ENCODE measurements around the gene KCNA10.
"Not testable (repeated sequence)": the region's sequence is repeated elsewhere in the genome, so short reads cannot be mapped to it uniquely, and the experiment has no call there.

Gene KCNA10

DNA sequence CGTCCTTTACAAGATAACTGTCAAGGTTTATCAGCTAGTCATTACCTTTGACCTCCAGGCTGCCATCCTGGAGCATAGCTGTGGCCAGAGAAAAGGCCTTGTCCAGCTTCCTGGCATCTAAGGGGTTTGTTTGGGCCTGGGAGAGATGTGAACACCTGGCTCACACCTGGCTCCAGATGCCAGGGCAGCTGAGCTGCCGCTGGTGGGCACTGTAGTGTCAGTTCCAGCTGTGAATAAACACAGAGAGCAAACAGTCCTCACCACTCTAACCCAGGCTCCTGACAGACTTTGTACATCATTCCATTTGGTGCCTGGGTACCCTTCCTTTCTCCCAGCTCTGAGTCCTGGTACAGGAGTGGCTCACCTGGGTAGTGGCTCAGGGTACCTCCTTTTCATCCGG, 14.3 kb upstream of the KCNA10 start:
- FAIRE-seq, result no peak

DNA sequence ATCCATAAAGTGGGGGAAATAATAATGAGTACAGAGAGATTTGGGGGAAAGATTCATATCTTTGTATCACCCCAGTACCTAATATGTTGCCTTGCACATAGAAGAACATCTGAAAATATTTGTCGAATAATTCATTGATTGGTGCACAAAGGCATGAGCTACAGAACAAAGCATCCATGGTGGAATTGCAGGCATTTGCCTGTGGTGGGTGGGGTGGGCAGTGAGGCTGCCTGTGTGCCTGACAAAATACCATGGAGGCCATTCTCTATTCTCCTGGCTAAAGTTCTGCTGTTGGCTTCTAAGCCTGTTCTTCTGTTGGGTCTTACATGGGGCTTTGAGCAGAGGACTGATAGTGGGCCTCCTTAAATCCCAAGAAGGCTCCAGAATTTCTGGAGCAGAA, 10.0 kb upstream of the KCNA10 start:
- FAIRE-seq, result no peak

DNA sequence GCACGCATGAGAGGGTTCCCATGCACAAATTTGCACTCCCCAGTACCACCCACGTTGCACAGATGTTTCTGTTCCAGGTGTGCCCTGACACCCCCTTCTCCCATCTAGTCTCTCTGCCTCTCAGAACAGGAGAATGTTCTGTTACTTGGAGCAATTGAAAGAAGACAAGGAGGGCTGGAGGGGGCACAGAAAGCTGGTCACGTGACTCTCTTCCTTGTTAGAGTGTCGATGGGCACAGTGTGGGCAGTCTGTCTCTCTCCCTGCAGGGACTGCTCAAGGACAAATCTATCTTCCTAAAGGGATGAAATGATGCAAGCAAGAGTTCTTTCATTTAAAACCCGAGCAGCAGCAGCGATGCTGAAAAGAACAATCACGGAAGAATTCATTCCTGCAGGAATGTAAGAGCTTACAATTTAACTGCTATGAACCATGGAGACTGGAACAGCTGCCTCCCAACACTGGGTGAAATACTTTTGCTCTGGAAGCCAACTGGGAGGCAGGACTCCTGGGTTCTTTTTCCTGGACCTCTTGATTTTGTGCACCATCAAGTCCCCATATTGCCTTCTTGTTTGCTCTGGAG, 7.3 kb upstream of the KCNA10 start:
- no peak for FAIRE-seq

DNA sequence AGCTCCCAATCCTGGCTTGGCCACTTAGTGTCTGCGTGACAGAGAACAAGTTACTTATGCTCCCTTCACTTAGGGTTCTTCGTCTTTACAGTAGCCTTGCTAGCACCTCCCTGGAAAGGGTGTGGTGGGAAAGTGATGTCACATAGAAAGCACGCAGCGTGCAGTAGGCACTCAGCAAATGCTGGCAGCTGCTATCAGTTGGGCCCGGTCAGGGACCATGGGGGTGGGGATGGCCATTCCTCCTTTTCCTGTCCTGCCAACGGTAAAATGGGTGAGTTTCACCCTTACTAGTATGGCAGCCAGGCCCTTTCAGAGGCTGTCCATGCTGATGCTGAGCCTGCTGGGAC, 6.2 kb upstream of the KCNA10 start:
- no peak for FAIRE-seq

DNA sequence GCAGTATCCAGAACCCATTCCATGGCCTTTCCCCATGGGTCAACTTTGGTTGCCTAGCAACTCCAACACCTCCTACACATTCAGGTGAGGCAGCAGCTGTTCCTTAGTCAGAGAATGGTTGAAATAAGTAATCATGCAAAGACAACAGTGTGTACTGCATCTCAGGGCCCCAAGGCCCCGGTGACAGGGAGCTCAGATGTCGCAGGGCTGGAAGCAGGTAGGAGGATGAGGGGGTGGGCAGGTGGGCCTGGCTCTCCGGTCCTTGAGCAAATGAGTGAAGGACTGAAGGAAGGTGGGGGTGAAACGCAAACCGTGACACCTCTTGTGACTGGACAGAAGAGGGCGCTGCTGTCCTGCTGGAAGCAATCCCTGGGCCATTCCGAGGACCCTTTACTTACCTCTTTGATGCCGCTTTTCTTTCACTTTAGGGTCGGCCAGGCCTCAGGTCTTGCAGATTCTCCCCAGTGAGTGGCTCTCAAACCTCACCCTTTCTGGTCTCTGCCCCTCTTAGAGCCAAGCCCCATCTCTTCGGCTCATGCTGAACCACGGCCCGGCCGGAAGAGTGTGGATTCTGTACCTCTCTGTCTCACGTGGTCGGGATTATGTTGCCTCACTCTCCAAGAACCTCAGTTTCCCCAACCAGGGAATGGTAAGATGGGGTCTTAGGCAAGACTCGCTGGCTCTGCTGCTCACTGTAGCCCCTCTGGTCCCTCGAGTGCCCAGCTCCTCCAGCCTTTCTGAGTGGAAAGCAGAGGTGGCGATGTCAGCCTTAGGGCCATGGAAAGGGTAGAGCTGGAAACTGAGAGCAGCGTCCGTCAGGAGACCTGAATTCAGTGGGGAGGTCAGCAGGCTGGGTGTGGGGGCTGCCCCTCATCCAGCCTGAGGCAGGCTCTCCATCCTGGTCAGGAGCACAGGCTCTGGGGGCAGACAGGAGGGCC, 5.6 kb upstream of the KCNA10 start:
- no peak for FAIRE-seq

DNA sequence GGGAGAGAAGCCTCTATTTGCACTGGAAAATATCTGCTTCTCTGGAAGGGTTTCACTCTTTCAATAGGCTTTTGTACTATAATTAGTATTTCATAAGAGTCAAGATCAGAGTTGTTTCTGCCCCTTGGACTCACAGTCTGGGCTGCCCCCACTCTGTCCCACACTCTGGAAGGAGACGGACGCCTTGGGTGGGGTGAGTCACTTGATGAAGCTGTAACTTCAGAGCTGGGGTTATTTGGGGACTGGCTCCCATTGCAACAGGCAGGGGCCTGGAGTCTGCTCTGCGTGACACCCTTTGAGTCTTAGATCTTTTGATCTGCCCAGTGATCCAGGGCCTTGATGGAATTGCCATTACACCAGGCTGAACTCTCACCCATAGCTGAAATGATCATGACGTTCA, 4.0 kb upstream of the KCNA10 start:
- FAIRE-seq, result no peak

DNA sequence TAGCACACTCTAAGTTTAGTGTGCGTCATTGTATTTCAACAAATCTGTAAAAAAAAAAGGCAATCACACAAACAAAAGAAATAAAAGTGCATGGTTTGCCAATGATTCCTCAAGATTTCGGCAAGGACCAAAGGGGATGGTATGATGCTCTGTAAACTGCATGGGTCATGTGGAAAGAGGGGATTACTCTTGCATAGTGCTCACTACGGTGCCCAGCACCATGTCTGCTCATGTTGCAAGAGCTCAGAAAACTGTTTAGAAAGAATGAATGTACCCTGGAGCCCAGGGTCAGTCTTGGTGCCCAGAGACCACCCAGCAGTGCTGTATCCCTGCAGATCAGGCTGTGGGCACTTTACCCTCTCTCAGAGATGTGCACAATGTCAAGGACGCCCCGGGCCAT, 3.6 kb upstream of the KCNA10 start:
- no peak for FAIRE-seq

DNA sequence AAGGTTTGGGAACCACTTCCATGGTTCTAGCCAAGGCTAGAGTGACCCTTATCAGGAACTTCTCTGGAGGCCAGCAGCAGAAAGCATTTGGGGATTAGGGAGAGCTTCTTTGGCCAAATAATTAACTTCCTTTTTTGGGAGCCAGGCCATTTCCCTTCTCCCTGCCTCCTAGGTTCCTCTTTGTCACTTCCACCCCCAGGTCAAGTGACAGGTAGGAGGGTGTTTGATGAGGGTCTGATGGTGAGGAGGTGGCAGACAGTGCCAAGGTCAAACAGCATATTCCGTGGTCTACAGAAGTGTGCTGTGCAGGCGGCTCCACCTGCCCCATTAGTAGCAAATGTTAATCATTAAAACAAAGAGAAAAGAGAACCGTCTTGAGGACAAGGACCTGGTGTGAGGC, 1.9 kb upstream of the KCNA10 start:
- FAIRE-seq, result no peak

DNA sequence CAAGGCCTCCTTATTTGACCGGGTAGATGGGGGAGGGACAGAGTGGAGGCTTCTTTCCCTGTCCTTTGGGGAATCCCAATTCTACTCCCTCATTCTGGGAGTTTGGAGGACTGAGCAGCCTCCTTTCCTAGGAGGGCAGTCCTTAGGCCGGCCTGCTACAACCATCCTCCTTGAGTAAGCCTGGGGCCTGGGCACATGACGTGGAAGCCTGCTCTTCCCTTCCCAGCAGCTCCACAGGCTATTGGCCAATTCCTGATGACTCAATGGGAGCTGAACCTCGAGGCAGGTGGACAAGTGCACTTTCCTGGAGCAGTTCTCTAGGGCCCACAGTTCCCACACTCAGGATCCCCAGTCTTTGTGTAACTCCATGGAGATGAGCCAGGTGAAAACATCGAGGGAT, 3.1 kb downstream of the KCNA10 start:
- no peak for FAIRE-seq

DNA sequence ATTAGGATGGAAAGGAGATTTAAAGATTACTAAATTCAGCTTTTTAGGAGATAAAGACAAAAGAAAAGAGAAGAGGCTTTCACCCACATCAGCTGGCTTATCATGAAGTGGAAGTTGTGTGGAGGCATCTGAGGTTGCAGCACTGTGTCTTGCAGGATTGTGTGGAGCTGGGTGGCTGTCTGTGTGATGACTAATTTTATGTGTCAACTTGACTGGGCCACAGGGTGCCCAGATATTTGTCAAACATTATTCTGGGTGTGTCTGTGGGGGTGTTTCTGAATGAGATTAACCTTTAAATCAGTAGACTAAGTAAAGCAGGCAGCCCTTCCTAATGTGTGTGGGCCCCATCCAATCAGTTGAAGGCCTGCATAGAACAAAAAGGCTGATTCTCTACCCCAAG, 3.9 kb downstream of the KCNA10 start:
- FAIRE-seq, result no peak

DNA sequence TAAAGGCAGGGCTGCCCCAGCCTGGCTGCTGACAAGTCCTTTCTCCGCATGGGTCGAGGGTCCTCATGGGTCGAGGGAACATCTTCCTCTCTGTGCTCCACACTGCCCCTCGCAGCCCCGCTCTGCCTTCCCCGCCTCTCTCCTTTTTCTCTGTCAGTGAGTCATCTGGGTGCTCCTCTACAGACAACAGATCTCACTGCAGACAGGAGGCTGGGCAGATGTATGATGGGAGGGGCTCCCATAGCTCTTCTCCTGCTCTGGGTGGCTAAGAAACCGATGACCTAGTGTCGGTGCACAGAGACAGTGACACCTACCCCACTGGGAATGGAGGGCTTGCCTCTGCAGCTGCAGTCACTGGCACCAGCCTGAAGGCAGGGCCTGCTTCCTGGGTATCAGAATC, 5.5 kb downstream of the KCNA10 start:
- FAIRE-seq, result no peak

DNA sequence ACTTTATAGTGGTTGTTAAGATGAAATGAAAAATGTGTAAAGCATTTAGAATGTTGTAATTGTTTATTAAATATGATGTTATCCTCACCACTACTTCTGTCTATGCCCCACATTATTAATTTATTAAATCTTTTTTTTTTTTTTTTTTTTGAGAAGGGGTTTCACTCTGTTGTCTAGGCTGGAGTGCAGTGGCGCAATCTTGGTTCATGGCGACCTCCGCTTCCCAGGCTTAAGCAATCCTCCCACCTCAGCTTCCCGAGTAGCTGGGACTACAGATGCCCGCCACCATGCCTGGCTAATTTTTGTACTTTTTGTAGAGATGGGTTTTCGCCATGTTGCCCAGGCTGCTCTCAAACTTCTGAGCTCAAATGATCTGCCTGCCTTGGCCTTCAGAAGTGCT, 7.5 kb downstream of the KCNA10 start:
- FAIRE-seq, result no peak

DNA sequence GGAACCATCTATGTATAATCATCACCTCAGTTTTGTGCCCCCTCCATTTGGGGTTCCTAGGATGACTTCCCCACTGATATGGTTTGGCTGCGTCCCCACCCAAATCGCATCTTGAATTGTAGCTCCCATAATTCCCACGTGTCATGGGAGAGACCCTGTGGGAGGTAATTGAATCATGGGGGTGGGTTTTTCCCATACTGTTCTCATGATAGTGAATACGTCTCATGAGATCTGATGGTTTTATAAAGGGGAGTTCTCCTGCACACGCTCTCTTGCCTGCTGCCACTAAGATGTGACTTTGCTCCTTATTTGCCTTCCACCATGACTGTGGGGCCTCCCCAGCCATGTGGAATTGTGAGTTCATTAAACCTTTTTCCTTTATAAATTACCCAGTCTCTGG, 8.1 kb downstream of the KCNA10 start:
- FAIRE-seq, result not testable (repeated sequence)

DNA sequence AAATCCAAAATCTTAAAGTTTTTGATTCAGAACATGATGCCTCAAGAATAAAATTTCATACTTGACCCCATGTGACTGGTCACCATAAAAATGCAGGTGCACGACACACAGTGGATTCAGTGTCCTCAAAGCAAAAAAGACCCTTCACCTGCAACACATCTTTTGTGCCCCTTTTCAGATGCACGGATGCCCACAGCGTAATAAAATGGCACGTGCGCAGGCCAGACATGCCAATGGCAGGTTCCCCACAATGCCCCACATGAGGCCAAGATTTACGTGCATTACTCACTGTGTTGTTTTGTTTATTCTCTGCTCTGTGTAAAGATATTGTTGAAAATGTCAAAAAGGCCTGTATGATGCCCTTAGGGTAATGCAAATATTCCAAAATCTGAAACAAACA, 9.3 kb downstream of the KCNA10 start:
- no peak for FAIRE-seq

DNA sequence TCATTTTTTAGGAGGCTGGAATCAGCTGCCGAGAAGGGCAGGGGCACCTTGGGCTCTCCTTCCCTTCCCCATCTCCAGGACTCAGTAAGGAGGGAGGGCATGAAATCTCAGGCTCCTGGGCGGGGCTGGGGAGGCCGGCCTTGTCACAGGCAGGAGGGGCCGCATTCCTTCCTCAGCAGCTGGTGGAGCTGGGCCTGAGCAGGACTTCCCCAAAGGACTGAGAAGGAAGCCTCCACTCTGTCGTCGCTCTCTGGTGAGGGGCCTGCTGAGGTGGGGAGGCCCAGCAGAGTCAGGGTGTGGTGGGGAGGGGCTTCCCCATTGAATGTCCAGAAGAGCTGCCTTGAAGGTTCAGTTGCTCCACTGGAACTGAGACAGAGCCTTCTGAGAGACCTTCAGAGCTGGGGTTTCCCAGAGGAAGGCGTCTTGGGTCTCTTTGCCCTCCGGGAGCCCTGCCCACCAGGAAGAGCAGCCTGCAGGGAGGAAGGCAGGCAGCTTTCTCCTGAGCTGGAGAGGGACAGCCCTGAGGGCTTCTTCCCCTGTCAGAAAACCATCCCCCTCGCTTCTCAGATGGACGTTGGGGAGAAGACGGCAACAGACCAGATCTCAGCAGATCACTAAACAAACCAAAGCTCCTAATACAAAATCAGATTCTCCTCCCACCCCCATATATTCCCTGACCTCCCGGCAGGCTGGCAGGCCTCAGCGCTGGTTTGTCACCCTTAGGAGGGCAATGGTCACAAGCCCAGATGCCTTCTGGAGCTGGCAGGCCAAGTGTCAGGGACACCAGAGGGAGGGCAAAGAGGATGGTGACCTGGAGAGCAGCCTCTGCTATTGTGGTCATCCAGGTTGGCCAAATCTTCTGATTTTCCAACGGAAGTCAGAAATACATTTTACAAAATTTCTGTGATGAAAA, 10.7 kb downstream of the KCNA10 start:
- no peak for FAIRE-seq

DNA sequence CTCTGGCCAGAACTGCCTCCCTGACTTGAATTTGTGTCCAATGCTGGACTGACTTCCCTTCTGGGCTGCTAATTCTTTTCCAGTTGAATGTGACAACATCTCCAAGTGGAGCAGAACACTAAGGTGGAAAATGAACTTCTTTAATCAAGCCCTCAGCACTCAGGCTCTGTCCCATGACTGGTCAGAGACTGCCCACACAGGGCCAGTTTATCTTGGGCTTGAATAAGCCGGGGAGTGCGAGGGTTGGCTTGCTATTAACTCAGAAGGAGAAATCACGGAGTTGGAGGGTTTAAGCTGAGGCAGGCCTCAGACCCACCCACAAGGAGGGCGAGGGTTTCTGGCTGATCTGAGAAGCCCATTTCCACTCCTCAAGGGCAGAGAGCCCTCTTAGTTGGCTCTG, 12.4 kb downstream of the KCNA10 start:
- no peak for FAIRE-seq

DNA sequence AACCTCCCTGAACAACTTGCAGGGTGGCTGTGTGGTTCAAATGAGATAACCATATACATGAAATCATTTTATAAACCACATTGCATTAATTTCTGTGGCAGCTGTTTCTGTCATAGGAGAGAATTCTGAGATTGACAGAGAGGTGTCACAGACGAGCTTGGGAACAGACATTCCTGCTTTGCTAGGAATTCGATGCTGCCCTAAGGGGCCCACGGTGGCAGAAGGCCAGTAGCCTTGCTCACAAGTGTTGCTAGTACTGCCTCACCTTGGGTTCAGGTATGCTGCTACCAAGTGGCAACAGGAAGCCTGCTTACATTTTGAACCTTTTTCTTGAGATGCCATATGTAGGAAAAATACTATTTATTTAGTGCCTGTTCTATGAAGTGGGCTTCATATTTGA, 13.4 kb downstream of the KCNA10 start:
- no peak for FAIRE-seq

DNA sequence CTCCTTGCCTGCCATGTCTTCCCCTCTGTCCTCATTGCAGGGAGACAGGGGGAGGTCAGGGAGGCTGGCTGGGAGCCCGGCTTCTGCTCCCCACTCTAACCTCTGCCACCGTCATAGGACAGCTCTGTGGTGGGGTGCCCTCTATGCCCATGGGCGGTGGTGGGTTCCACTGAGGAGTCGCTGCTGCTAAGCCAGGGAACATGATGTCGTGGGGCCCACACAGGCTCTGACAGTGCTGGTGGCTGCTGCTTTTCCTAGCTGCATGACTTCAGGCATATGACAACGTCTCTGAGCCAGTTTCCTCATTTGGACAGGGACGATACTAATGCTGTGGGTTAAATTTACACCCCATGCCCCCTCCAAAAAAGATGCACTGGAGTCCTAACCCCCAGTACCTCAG, 14.7 kb downstream of the KCNA10 start:
- FAIRE-seq, result no peak

DNA sequence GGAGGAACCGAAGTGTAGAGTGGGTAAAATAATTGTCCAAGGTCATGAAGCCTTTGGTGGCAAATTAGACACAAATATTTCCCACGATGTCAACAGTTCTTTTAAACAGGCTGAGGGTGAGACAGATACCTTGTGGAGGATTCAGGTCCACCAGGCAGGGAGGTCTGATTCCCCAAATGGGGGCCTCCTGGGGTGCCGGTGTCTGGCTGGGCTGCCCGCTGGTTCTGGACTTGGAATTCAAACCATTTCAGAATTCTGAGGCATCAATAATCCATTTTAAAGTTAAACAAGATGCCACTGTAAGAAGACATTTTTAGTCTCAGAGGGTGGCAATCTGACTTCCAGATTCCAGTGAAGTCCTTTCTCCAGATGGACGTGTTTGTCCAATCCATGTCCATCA, 15.5 kb downstream of the KCNA10 start:
- no peak for FAIRE-seq

DNA sequence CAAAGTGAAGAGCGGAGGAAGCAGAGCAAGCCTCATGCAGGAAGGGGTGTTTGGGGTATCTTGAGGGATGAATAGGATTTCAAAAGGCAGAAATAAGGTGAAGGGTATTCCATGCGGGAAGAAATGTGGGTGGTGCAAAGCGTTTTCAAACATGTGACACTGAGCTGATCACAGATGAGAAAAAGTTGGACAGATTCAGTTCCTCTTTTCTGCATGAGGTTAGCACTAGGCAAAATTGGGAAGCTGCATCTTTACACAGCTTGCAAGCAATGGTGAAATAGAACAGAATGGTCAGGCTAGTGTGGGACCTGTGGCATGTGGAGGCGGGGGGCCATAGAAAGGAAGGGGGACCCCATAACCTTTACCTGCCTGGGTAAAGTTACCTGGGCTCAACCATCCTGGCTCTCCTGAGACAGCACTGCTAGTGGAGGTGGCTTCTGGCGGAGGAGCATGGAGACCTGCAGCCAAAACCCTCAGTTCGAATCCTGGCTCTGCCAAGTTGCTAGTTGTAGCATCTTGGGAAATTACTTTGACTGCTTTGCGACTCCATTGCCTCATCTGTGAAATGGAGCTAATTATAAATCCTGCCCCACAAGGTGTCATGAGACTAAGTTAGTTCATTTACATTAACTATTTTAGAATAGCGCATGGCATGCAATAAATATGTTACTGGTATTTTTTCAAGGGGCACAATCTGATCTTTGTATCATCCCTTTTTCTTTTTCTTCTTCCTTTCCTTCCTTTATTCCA, 16.4 kb downstream of the KCNA10 start:
- FAIRE-seq, result no peak

DNA sequence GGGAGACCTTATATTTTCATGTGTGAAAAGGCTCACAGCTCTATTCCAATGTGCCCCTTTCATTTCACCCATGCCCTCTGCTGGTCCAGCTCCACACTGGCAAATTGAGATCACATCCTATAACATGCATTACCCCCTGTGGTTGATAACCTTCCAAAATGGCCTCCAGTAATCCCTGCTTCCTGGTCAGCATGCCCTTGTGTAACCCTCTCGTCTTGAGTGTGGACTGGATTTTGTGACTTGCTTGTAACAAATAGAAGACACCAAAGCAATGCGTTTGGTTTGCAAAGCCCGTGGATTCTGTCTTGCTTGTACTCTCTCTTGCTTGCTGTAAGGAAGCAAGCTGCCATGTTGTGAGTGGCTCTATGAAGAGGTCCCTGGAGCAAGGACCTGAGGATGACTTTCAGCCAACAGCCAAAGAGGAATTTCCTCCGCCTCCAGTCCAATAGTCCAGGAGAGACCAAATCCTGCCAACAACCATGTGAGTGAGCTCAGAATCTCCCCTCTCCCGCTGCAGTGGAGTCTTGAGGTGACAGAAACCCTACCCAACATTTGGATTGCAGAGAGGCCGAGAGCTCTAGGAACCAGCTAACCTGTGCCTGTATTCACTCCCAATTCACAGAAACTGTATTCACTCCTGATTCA, 17.4 kb downstream of the KCNA10 start:
- FAIRE-seq, result no peak

DNA sequence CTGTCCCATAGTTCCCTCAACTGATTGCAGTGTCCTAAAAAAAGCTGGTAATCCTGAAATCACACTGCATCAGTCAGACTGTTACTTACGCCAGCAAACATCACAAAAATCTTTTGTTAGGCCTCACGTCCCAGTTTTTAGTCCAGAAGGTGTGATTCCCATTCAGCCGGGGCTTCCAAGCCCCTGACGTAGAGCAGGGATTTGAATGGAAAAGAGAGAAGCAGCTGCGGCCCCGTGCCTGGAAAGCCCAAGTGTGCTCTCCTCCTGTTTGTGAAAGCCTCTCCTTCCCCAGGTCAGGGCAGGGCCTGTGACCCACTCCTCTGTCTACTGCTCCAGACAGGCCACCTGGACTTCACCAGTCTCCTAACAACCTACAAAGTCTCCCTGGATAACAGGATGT, 20.7 kb downstream of the KCNA10 start:
- no peak for FAIRE-seq
